HL-60 (cell line): ENCODE measurements around the gene ZNF423.

Experiments
- POLR2AphosphoS5 ChIP-seq: IDR thresholded peaks from 2 replicates; pipeline ENCODE4 v1.6.1; 2012; ENCODE audit warnings: low read depth
- SPI1 ChIP-seq: IDR thresholded peaks from 2 replicates; pipeline ENCODE4 v1.6.1; 2012; ENCODE audit warnings: low read depth, mild to moderate bottlenecking, borderline replicate concordance
- TF ChIP-seq, protein P1 (sequence below): IDR thresholded peaks from one replicate; pipeline ENCODE4 v1.5.1; 2011; ENCODE audit warnings: low read length, control low read depth, inconsistent platforms; ENCODE audit not compliant: insufficient read depth
- TF ChIP-seq, protein P2 (sequence below): IDR thresholded peaks from 2 replicates; pipeline ENCODE4 v1.6.1; 2012; ENCODE audit warnings: low read depth; ENCODE audit not compliant: insufficient replicate concordance

DNA sequence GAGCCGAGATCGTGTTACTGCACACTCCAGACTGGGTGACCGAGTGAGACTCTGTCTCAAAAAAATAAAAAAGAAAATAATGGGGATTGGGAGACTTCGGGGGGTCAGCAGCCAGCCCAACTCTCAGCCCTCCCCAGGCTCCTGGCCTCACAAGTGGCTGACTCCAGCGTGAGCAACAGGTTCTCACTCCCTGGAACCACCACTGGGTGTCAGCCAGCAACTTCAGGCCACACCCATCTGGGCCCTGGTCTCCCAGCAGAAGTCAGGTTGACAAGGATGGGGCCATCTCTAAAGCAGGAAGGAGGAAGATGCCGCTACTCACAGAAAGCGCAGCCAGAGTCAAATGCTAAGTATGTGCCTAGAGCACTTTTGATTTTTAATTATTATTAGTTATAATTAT lies 342.9 kb downstream of the ZNF423 start:
- TF ChIP-seq, protein P1, sequence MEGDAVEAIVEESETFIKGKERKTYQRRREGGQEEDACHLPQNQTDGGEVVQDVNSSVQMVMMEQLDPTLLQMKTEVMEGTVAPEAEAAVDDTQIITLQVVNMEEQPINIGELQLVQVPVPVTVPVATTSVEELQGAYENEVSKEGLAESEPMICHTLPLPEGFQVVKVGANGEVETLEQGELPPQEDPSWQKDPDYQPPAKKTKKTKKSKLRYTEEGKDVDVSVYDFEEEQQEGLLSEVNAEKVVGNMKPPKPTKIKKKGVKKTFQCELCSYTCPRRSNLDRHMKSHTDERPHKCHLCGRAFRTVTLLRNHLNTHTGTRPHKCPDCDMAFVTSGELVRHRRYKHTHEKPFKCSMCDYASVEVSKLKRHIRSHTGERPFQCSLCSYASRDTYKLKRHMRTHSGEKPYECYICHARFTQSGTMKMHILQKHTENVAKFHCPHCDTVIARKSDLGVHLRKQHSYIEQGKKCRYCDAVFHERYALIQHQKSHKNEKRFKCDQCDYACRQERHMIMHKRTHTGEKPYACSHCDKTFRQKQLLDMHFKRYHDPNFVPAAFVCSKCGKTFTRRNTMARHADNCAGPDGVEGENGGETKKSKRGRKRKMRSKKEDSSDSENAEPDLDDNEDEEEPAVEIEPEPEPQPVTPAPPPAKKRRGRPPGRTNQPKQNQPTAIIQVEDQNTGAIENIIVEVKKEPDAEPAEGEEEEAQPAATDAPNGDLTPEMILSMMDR = no peak
- TF ChIP-seq SPI1 (no peak), POLR2AphosphoS5 (no peak)
- TF ChIP-seq, protein P2, sequence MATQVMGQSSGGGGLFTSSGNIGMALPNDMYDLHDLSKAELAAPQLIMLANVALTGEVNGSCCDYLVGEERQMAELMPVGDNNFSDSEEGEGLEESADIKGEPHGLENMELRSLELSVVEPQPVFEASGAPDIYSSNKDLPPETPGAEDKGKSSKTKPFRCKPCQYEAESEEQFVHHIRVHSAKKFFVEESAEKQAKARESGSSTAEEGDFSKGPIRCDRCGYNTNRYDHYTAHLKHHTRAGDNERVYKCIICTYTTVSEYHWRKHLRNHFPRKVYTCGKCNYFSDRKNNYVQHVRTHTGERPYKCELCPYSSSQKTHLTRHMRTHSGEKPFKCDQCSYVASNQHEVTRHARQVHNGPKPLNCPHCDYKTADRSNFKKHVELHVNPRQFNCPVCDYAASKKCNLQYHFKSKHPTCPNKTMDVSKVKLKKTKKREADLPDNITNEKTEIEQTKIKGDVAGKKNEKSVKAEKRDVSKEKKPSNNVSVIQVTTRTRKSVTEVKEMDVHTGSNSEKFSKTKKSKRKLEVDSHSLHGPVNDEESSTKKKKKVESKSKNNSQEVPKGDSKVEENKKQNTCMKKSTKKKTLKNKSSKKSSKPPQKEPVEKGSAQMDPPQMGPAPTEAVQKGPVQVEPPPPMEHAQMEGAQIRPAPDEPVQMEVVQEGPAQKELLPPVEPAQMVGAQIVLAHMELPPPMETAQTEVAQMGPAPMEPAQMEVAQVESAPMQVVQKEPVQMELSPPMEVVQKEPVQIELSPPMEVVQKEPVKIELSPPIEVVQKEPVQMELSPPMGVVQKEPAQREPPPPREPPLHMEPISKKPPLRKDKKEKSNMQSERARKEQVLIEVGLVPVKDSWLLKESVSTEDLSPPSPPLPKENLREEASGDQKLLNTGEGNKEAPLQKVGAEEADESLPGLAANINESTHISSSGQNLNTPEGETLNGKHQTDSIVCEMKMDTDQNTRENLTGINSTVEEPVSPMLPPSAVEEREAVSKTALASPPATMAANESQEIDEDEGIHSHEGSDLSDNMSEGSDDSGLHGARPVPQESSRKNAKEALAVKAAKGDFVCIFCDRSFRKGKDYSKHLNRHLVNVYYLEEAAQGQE = no peak
